Activated T-cell treated with anti-CD3 and anti-CD28 coated beads, Interleukin-2, amount 50 U/mL, for 4 hours (primary cell): ENCODE results near the gene STXBP1. TPM values are rescaled to one million over a fixed set of nuclear protein-coding genes. Genes with fewer than 3 reads are reported as not detected.

Source experiments
- ATAC-seq, 2 donors: fragments of 200-7000 bp; cut with Tn5 transposase; one replicate each; pipeline ENCODE4 v1.10.0; 2021
- DNase-seq: peaks from one replicate; pipeline ENCODE4 v3.0.0-alpha.2; 2020
- H3K27me3 Mint-ChIP-seq: one replicate; pipeline ENCODE4 v1.8.0; 2021; ENCODE audit warnings: low read depth, mixed read lengths
- H3K36me3 Mint-ChIP-seq: one replicate; pipeline ENCODE4 v1.8.0; 2022; ENCODE audit warnings: mixed read lengths; ENCODE audit not compliant: insufficient read depth
- H3K4me1 Mint-ChIP-seq: one replicate; pipeline ENCODE4 v1.8.0; 2021; ENCODE audit warnings: low read depth, mixed read lengths
- H3K4me3 Mint-ChIP-seq: one replicate; pipeline ENCODE4 v1.8.0; 2021; ENCODE audit warnings: mild to moderate bottlenecking, moderate library complexity, mixed read lengths
- H3K9me3 Mint-ChIP-seq: one replicate; pipeline ENCODE4 v1.8.0; 2021; ENCODE audit warnings: mixed read lengths
- total RNA-seq, 3 donors: library from RNA; stranded (reverse); gene quantifications; one replicate each; pipeline ENCODE4 v1.2.1, GENCODE V29; 2021

STXBP1 gene
- total RNA-seq, 3 donors from 2014 or later: 10.8 to 11.6 (median 11.0) TPM

GRCh38 chr9:127739614-127740330, 127.7 kb downstream of the STXBP1 start:
- Mint-ChIP-seq H3K9me3 (no peaks in the 10 kb centered on the region), H3K36me3 (peaks cover 11% of the 10 kb centered on the region), H3K27me3 (no peaks in the 10 kb centered on the region), H3K4me1 (peaks cover 10% of the 10 kb centered on the region), H3K4me3 (no peak overlapping the region)
- no peak for ATAC-seq
- no peak for DNase-seq

- peaks cover 11% of the 10 kb centered on the region for H3K36me3 Mint-ChIP-seq
- H3K9me3 Mint-ChIP-seq: no peaks in the 10 kb centered on the region
- DNase-seq (no peak), ATAC-seq (no peak)
- no peaks in the 10 kb centered on the region for H3K27me3 Mint-ChIP-seq
- no peak overlapping the region for H3K4me3 Mint-ChIP-seq
- H3K4me1 Mint-ChIP-seq: peaks cover 3% of the 10 kb centered on the region
Observed at GRCh38 chr9:127741831-127742434, 129.9 kb downstream of the STXBP1 start.

Other genes starting within 250 kb of the STXBP1 start
- 1 to 10 TPM; 1.9 to 3.2 (median 3.0) TPM for gene SLC2A8, start 215.1 kb upstream of the STXBP1 start, total RNA-seq
- gene ZNF79, start 187.9 kb upstream of the STXBP1 start, total RNA-seq: 10 to 100 TPM in 2 of 3 donors, 1 to 10 TPM in 1; 9.0 to 14.0 (median 13.6) TPM
- gene RPL12, start 160.9 kb upstream of the STXBP1 start, total RNA-seq: 1,000 to 10,000 TPM; 1,591 to 1,973 (median 1,685) TPM
- gene LRSAM1, start 160.8 kb upstream of the STXBP1 start, total RNA-seq: 10 to 100 TPM; 20.5 to 24.2 (median 21.6) TPM
- gene CFAP157, start 94.7 kb downstream of the STXBP1 start, total RNA-seq: not detected
- gene PTRH1, start 103.4 kb downstream of the STXBP1 start, total RNA-seq: 10 to 100 TPM; 43.9 to 49.6 (median 45.6) TPM
- gene TTC16, start 103.8 kb downstream of the STXBP1 start, total RNA-seq: under 1 TPM; 0.37 to 0.58 (median 0.57) TPM
- gene TOR2A, start 123.0 kb downstream of the STXBP1 start, total RNA-seq: 10 to 100 TPM; 19.8 to 23.6 (median 20.1) TPM
- gene SH2D3C, start 166.4 kb downstream of the STXBP1 start, total RNA-seq: 10 to 100 TPM in 1 of 3 donors, 1 to 10 TPM in 2; 5.9 to 10.8 (median 7.0) TPM
- 10 to 100 TPM; 66.9 to 91.5 (median 82.5) TPM for gene CDK9, start 173.8 kb downstream of the STXBP1 start, total RNA-seq
- gene FPGS, start 190.6 kb downstream of the STXBP1 start, total RNA-seq: 100 to 1,000 TPM; 137 to 149 (median 141) TPM
- 10 to 100 TPM; 10.7 to 20.3 (median 14.8) TPM for gene ENG, start 242.4 kb downstream of the STXBP1 start, total RNA-seq